Right lobe of liver (tissue), 6 donors: ENCODE data around the gene ELN. TPM values are rescaled to one million over a fixed set of nuclear protein-coding genes. Genes with fewer than 3 reads are reported as not detected.
"Not testable (repeated sequence)": the region's sequence is repeated elsewhere in the genome, so short reads cannot be mapped to it uniquely, and the experiment has no call there.

Source experiments
- ATAC-seq, 4 donors: fragments of 200-7000 bp; cut with Tn5 transposase; one replicate each; pipeline ENCODE4 v1.9.1; 2020; ENCODE audit warnings: mild to moderate bottlenecking in 4 of 4, moderate library complexity in 4 of 4
- DNase-seq, 3 donors: peaks; one replicate each; pipeline ENCODE4 v3.0.0-alpha.2; 2020
- H3K27ac ChIP-seq, 3 donors: fragments of 200-600 bp; one replicate each; pipeline ENCODE4 v1.8.0; 2022
- H3K27me3 ChIP-seq, 2 donors: fragments of 200-600 bp; one replicate each; pipeline ENCODE4 v1.8.0; 2022
- H3K36me3 ChIP-seq, 4 donors: fragments of 200-600 bp; sonication (generic) in 1 of 4; one replicate each; pipeline versions ENCODE4 v1.5.1 to v1.8.0; 2017 to 2022; ENCODE audit warnings: control low read depth in 1 of 4
- H3K4me1 ChIP-seq, 4 donors: fragments of 200-600 bp; sonication (generic) in 1 of 4; one replicate each; pipeline versions ENCODE4 v1.5.1 to v1.8.0; 2017 to 2022; ENCODE audit warnings: control low read depth in 1 of 4
- H3K4me3 ChIP-seq, 3 donors: fragments of 200-600 bp; one replicate each; pipeline ENCODE4 v1.8.0; 2022
- H3K9me3 ChIP-seq, 4 donors: fragments of 200-600 bp; sonication (generic) in 1 of 4; one replicate each; pipeline versions ENCODE4 v1.5.1 to v1.8.0; 2017 to 2022; ENCODE audit warnings: control low read depth in 1 of 4
- POLR2A ChIP-seq: fragments of 450-650 bp; IDR thresholded peaks from one replicate; pipeline ENCODE4 v1.6.1; 2017; ENCODE audit warnings: antibody characterized with exemption, mild to moderate bottlenecking
- WGBS: methylation state at CpG from one replicate; pipeline ENCODE4 v1.1.6; 2018; ENCODE audit warnings: low coverage, low lambda C conversion rate; ENCODE audit not compliant: insufficient coverage; ENCODE audit errors: missing lambda C conversion rate; 5-methylcytosine and 5-hydroxymethylcytosine counted together
- intact Hi-C, 2 donors: fragments of 100-400 bp; cut with DNase I; formaldehyde crosslinking; loops; one replicate each; pipeline versions ENCODE4 v1.11.2 to v1.14.1; 2022
- total RNA-seq, 6 experiments: library from RNA; depleted of rRNA in 2 of 6; stranded (reverse); fragments of >200 nt in 2 of 6; fragmentation: NEBNext Ultra II Directional in 3 of 6; extraction: Animal tissue kit (Norgen Biotek cat#: 25700) in 3 of 6; gene quantifications; one replicate each; pipeline versions ENCODE4 v1.1.0 to v1.2.4, GENCODE V29; 2016 to 2023
- TF ChIP-seq, protein P1 (sequence below), 4 donors: fragments of 200-600 bp in 3 of 4; fragments of 450-650 bp in 1 of 4; IDR thresholded peaks; one replicate each; pipeline versions ENCODE4 v1.5.1 to v1.8.0; 2016 to 2022; ENCODE audit warnings: antibody characterized with exemption in 4 of 4, mild to moderate bottlenecking in 2 of 4
- donor health status: DM: no; HTN: yes; CAD: no.
- donor health status: DM: no; HTN: no; CAD: no.
- donor health status: DM: no; HTN: no; CAD: no.
- donor health status: DM: no; HTN: yes; CAD: no.
- donor health status: DM: no; HTN: yes; CAD: no.

Gene ELN
- total RNA-seq, 6 experiments from 2014 or later, result 3.0 to 11.7 (median 5.3) TPM

DNA sequence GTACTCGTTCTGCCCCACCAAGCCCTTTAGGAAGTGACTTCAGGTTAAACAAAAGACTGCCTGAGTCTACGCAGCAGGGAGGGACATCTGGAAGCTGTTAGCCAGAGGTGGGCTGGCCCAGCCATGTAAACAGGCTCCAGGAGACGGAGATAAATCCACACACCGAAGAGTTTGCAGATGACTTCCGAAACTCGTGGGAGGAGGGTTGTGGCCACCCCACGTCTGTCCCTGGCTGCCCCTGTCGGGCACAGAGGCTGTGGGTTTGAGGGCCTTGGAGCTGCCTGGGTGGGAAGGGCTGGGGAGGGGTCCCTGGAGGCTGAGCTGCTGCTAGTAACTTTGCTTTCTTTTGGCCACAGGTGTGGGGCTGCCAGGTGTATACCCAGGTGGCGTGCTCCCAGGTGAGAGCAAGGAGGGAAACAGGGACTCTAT is 15.6 kb downstream of the ELN start:
- no peak for ATAC-seq
- no peaks in the 10 kb centered on the region for H3K36me3 ChIP-seq
- intact Hi-C loops, result no loop called here
- no peak overlapping the region for H3K27ac ChIP-seq
- no peaks in the 10 kb centered on the region for H3K9me3 ChIP-seq
- 83% methylated on average over 2 of the region's 9 CpGs for WGBS
- H3K4me1 ChIP-seq, result no peaks in the 10 kb centered on the region
- H3K4me3 ChIP-seq, result no peak overlapping the region
- no peaks in the 10 kb centered on the region for H3K27me3 ChIP-seq
- TF ChIP-seq, protein P1, sequence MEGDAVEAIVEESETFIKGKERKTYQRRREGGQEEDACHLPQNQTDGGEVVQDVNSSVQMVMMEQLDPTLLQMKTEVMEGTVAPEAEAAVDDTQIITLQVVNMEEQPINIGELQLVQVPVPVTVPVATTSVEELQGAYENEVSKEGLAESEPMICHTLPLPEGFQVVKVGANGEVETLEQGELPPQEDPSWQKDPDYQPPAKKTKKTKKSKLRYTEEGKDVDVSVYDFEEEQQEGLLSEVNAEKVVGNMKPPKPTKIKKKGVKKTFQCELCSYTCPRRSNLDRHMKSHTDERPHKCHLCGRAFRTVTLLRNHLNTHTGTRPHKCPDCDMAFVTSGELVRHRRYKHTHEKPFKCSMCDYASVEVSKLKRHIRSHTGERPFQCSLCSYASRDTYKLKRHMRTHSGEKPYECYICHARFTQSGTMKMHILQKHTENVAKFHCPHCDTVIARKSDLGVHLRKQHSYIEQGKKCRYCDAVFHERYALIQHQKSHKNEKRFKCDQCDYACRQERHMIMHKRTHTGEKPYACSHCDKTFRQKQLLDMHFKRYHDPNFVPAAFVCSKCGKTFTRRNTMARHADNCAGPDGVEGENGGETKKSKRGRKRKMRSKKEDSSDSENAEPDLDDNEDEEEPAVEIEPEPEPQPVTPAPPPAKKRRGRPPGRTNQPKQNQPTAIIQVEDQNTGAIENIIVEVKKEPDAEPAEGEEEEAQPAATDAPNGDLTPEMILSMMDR (IDR thresholded peaks at IDR 0.05), result no peak
- TF ChIP-seq POLR2A, result no peak
- DNase-seq, result no peak

DNA sequence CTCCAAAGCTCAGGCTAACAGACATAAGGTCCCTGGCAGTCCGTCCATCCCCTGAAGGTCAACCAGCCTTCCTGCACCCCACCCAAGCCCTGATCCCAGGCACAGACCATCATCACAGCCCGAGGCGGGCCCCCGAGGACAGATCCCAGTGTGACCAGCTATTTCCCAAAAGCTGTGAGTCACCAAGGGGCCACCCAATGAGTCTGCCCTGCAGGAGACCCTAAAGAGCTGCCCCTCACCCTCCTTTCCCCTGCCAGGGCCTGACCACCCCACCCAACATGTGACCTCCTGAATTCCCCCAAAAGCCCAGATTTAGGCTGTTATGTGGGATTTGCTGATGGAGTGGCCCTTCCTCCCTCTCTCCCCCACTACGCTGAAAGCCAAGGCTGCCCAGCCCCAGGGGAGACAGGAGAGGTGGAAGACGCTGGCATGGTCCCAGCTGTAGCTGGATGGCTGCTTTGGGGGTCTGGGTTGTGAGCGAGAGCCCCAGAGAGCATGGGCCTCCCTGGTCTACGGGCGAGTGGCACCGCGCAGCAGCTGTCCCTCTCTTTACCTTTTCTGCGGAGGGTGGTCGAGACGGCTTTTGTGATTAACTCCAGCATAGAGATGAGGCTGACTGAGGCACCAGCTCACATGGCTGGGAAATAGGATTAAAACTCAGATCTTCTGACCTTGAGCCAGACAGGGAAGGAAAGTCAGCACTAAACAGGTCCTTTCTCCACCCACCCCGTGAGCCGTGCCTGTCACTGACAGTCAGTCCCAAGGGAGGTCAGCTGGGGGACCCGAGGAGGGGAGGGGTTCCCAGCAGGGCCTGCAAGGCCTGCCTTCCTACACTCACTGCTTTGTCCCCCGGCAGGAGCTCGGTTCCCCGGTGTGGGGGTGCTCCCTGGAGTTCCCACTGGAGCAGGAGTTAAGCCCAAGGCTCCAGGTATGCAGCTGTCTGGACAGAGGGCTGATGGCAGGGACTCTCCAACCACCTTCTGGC is 16.7 kb downstream of the ELN start:
- TF ChIP-seq, protein P1 (IDR thresholded peaks at IDR 0.05), result no peak
- TF ChIP-seq POLR2A, result no peak
- no peak overlapping the region for H3K27ac ChIP-seq
- no peak for ATAC-seq
- intact Hi-C loops, result no loop called here
- H3K36me3 ChIP-seq, result no peaks in the 10 kb centered on the region
- H3K4me1 ChIP-seq, result no peaks in the 10 kb centered on the region
- no peak overlapping the region for H3K4me3 ChIP-seq
- H3K9me3 ChIP-seq, result no peaks in the 10 kb centered on the region
- WGBS, result 60% methylated on average over 2 of the region's 20 CpGs
- no peaks in the 10 kb centered on the region for H3K27me3 ChIP-seq
- peak in 1 of 3 donors; percentile 39 for DNase-seq

DNA sequence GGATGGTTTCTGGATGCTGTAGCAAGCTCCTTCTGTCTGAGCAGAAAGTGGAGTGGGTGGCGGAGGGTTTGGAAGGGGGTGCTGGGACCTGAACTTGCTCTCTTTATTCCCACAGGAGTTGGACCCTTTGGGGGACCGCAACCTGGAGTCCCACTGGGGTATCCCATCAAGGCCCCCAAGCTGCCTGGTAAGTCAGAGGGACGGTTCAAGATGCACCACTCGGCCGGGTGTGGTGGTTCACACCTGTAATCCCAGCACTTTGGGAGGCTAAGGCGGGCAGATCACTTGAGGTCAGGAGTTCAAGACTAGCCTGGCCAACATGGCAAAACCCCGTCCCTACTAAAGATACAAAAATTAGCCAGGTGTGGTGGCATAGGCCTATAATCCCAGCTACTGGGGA is 18.6 kb downstream of the ELN start:
- H3K4me3 ChIP-seq, H3K36me3 ChIP-seq, H3K9me3 ChIP-seq, ATAC-seq, H3K4me1 ChIP-seq, H3K27me3 ChIP-seq, H3K27ac ChIP-seq, intact Hi-C loops: not testable (repeated sequence)
- DNase-seq, result peak in 1 of 3 donors; percentile 21
- WGBS, result 100% methylated on average over 1 of the region's 7 CpGs

DNA sequence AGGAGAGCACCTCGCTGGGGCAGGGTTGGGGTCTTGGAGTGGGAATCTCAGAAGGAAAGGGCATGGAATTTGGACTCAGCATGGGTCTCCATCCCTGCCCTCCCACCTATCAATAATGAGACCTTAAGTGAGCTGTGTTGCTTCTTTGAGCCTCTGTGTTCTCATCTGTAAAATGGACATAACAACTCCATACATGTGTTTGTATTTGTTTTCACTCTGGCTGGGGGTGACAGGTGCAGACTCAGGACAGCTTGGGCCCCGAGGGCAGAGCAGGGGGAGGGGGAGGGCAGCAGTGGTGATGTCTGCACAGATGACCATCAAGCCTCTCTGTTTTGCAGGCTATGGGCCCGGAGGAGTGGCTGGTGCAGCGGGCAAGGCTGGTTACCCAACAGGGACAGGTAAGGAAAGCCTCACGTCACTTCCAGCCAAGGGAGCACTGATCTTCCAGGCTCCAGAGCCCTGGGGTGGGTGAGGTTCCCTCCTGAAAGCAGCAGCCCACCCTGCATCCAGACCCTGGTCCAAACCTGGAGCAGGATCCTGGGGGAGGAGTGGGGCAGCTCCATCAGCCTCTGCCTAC is 19.9 kb downstream of the ELN start:
- 33% methylated on average over 1 of the region's 5 CpGs for WGBS
- H3K27me3 ChIP-seq, result no peaks in the 10 kb centered on the region
- intact Hi-C loops, result no loop called here

More for the DNA sequence above, 19.9 kb downstream of the ELN start:
- Histone ChIP-seq H3K4me3 (no peak overlapping the region), H3K9me3 (no peaks in the 10 kb centered on the region), H3K27ac (no peak overlapping the region), H3K36me3 (no peaks in the 10 kb centered on the region), H3K4me1 (no peaks in the 10 kb centered on the region)
- TF ChIP-seq, protein P1 (IDR thresholded peaks at IDR 0.05), result no peak
- TF ChIP-seq POLR2A, result no peak
- peak in 1 of 3 donors; percentile 51 for DNase-seq
- no peak for ATAC-seq
